DMS114 treated with DMSO at 0.1 percent for 48 hours (cell line): Measurements from ENCODE around the gene FGD5.
A peak's percentile ranks its signal among the peaks of the same experiment; 100 is the strongest.

Experiments
- DNase-seq: peaks from one replicate; lab custom pipeline; 2025; ENCODE audit not compliant: unreplicated experiment; lab: John Stamatoyannopoulos, UW

FGD5 gene

GRCh38 chr3:14847613-14848541, 29.1 kb downstream of the FGD5 start:
- no peak for DNase-seq

- DNase-seq = no peak
Observed at GRCh38 chr3:14848906-14849305, 30.1 kb downstream of the FGD5 start.

- DNase-seq = no peak
Observed at GRCh38 chr3:14849638-14850230, 31.0 kb downstream of the FGD5 start.

GRCh38 chr3:14852058-14852594, 33.4 kb downstream of the FGD5 start:
- no peak for DNase-seq

- DNase-seq = no peak
Observed at GRCh38 chr3:14852717-14853116, 34.0 kb downstream of the FGD5 start.

- no peak for DNase-seq
Observed at GRCh38 chr3:14853271-14853951, 34.6 kb downstream of the FGD5 start.

DNA sequence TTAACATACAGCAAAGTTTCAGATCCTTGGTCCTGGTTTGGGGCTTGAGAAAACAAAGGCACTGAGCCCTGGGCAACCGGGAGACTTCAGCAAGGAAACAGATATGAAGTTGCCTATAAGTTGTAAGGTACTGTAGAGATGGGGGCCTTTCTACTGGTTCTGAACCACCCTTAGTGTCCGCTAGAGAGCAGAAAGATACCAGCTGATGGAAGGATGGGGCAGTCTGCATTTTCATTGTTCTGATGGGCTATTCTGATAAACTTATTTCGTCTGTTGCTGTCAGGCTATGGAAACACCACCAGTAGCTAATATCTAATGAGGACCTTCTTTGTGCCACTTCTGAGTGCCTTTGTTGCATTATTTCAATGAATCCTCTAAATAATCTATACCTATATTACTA, 38.7 kb downstream of the FGD5 start:
- DNase-seq = peak; percentile 11

DNA sequence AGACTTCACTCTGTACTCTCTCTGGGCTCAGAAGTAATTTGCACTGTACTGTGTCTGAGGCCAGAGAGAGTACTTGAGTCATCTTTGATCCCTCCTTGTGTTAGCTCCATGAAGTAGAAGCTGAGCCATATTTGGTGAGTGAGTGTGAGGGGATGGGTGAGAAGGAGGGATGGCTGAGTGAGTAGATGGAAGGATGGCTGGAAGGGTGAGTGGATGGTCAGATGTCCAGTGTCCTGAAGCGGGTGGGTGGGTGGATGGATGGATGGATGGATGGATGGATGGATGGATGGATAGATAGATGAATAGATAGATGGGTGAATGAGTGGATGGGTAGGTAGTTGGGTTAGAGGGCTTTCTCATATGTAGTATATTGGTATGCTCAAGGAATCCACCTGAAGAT, 39.3 kb downstream of the FGD5 start:
- no peak for DNase-seq

- DNase-seq = no peak
Observed at GRCh38 chr3:14859880-14860279, 41.1 kb downstream of the FGD5 start.

- no peak for DNase-seq
Observed at GRCh38 chr3:14861031-14861430, 42.3 kb downstream of the FGD5 start.

- DNase-seq = no peak
Observed at GRCh38 chr3:14861446-14862302, 42.9 kb downstream of the FGD5 start.

- DNase-seq = no peak
Observed at GRCh38 chr3:14862303-14862660, 43.5 kb downstream of the FGD5 start.

DNA sequence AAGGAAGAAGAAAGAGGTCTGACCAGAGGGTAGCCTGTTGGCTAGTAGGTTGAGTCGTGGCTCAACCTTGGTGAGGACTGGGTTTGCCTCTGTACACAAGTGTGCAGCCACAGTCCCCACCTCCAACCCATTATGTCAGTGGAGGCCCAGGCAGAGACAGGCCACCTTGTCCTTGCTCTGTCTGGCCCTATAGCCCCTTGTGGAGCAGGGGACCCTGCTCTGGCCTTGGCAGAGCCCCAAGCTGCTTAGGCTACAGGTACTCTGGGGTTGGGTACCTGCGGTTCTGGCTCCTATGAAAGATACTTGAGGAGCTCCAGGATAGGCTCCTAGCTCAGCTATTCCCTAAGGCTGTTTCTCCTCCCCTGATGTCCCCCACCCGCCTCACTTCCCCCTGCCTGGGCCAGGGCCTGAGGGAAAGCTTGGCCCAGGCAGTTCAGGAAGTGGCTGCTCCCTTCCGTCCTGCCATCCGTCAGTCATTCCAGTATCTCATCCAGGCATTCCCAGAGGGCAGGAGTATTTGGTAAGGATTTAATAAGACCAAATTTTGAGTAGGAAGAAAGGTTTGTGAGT, 44.0 kb downstream of the FGD5 start:
- no peak for DNase-seq

DNA sequence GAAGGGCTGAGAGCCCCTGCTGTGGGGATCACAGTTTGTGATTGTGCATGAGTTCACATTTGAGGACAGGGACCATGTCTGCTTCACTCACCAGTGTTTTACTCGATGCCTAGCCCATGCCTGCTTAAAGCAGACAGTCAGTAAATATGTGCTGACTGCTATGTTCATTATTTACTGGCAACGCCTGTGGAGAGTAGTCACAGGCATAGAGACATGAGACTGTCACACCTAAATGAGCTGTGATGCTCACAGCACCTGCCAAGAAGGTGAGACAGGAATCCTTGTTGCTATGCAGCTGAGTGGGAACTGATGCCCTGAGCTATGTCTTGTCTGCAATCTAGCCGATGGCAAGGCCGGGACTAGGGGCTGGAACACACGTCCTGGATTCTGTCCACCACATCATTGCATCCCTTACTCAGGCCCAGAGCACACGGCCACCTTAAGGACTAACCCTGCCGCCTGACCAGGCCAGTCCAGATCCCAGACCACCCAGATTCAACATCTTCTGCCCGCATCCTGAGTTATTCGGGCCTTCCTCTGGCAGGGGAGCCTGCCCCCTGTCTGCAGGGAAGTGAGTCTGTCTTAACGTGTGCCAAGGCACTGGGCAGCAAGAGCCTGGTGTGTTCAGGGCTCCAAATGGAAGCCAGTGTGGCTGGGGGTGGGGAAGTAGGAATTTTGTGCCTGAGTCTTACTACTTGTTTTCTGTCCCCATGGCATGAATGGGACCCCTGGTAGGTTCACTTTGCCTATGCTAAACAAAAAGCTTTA, 44.8 kb downstream of the FGD5 start:
- DNase-seq = no peak

DNA sequence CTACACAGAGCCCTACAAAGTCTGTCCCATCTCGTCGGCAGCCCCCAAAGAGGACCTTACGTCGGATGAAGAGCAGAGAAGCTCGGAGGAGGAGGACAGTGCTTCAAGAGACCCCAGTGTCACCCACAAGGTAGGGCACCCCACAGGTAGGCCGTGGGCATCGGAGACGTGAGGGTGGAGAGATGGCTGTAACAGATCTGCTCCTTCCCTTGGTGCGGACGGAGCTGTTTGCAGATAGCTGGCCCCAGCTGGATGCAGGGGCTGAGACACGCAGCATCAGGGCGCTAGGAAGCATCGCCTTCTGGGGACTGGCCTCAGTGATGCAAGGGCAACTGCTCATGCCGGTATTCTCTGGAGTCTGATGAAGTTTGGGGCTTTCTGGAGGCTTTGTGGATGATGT, 45.4 kb downstream of the FGD5 start:
- no peak for DNase-seq

DNA sequence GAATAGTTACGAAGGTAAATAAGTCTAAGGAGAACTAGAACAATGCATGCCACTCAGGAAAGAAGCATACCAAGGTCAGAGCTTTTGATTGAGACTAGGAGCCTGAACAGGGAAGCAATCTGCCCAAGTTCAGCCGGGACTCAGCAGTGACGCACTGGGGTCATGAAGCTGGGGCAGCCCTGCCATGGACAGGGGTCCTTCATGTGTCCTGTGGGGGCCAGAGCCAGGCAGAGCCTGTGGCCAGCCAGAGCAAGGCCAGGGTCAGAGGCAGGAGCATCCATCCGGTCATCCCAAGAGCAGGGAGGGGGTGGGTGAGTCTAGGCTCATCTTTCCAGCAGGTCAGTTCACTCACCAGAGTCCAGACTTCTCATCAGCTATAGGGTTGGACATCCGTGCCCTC, 47.9 kb downstream of the FGD5 start:
- DNase-seq = no peak

GRCh38 chr3:14867936-14868570, 49.3 kb downstream of the FGD5 start:
- DNase-seq = no peak

DNA sequence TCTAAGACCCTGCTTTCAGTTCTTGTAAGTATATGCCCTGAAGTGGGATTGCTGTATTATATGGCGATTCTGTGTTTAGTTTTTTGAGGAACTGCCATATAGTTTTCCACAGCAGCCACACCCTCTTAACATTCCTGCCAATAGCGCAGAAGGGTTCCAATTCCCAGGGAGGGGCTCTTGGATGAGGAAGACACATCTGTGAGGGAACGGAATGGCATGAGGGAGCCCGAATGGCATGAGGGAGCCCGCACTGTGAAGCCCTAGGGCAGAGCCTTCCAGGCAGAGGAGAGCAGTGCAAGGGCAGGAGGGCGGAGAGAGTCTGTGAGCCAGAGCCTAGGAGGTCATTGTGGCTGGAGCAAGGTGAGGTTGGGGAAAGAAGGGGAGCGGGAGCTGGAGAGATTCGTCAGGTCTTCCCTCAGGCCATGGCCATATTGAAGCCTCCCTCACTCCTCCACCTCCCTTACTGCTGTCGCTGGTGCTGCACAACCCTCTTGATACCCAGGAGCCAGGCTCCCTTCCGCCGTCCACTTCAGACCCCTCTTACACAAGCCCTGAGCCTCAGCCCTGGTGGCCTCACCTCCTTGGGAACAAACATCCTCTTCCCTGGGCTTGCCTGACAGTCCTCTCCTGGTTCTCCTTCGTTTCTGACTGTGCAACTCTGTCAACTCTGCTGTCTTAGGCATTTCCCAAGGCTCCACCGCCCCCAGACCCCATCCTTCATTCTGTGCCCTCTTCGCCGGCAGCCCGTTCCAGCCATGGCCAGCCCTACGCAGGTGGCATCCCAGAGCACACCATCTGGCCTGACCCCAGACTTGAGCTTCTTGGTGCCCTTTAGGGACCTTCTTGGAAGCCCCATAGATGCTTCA, 51.4 kb downstream of the FGD5 start:
- no peak for DNase-seq

- DNase-seq = no peak
Observed at GRCh38 chr3:14870783-14871060, 52.0 kb downstream of the FGD5 start.
